Measurements from ENCODE around the gene TMEM266.

Gene TMEM266

DNA sequence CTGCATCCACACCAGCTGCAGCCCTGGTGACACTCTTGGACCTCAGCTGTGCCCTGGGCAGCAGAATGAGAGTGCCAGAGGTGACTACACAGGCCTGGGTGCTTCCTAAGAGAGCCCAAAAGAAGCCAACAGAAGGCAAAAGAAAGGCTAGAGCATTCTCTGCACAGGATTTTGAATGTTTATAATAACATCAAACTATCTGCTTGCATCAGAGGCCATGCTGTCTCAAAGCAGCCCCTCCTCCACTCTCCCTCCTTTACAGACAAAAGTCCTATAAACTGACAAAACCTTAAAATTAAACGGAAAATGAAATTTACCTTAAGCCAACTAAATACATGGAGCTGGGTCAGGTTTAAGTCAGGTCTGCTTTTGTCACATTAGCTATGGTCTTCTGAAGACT, 155.8 kb downstream of the TMEM266 start:
- Mint-ChIP-seq H3K4me1 (peaks cover 6% of the 10 kb centered on the region), H3K36me3 (ENCODE audit: low read depth) (peaks cover 72% of the 10 kb centered on the region), H3K4me3 (no peak overlapping the region), H3K27me3 (ENCODE audit: low read depth) (no peaks in the 10 kb centered on the region), H3K9me3 (peaks cover 8% of the 10 kb centered on the region), H3K27ac (no peak overlapping the region)
- TF ChIP-seq, protein P1, sequence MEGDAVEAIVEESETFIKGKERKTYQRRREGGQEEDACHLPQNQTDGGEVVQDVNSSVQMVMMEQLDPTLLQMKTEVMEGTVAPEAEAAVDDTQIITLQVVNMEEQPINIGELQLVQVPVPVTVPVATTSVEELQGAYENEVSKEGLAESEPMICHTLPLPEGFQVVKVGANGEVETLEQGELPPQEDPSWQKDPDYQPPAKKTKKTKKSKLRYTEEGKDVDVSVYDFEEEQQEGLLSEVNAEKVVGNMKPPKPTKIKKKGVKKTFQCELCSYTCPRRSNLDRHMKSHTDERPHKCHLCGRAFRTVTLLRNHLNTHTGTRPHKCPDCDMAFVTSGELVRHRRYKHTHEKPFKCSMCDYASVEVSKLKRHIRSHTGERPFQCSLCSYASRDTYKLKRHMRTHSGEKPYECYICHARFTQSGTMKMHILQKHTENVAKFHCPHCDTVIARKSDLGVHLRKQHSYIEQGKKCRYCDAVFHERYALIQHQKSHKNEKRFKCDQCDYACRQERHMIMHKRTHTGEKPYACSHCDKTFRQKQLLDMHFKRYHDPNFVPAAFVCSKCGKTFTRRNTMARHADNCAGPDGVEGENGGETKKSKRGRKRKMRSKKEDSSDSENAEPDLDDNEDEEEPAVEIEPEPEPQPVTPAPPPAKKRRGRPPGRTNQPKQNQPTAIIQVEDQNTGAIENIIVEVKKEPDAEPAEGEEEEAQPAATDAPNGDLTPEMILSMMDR (IDR thresholded peaks at IDR 0.05; ENCODE audit: unreplicated experiment in 3 of 3): no peak

DNA sequence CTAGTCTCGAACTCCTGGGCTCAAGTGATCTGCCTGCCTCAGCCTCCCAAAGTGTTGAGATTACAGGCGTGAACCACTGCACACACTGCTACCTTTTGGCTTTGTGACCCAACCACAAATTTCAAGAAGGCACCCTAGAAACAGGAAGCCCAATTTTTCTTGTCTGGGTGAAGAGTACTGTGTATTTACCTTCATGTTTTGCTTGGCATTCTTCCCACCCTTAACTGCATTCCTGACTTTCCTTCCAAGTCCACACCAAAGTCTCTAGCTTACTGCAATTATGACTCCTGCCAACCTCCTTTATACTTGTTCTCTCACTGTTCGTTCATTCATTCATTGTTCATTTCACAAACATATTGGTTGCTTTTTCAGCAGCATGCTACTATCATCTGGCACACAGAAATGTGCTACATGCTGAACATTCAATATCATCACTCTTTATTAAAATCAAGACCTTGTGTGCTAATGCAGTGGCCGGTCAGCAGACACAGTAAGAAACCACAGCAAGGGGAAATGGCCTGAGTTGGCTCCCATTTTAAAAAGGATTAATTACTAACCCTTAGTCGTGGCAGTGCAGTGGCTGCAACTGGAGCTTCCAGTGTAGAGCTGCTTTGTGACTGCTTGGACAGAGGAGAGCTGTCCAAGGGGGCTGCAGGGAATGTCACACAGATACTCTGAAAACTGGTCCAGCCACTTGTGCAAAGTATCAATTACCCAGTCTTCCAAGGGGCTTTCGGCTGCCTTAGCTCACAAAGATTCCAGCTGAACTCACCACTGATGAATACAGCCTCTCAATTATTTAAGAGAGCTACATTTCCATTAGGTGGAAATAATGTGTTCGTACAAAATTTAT, 157.5 kb downstream of the TMEM266 start:
- H3K27me3 Mint-ChIP-seq (ENCODE audit: low read depth): no peaks in the 10 kb centered on the region
- H3K27ac Mint-ChIP-seq: peak overlapping the region; percentile 1 to 48 (median 2)
- TF ChIP-seq, protein P1 (IDR thresholded peaks at IDR 0.05; ENCODE audit: unreplicated experiment in 3 of 3): no peak
- H3K36me3 Mint-ChIP-seq (ENCODE audit: low read depth): peaks cover 67% of the 10 kb centered on the region
- no peak overlapping the region for H3K4me3 Mint-ChIP-seq
- H3K9me3 Mint-ChIP-seq: peaks cover 10% of the 10 kb centered on the region
- H3K4me1 Mint-ChIP-seq: peaks cover 6% of the 10 kb centered on the region

DNA sequence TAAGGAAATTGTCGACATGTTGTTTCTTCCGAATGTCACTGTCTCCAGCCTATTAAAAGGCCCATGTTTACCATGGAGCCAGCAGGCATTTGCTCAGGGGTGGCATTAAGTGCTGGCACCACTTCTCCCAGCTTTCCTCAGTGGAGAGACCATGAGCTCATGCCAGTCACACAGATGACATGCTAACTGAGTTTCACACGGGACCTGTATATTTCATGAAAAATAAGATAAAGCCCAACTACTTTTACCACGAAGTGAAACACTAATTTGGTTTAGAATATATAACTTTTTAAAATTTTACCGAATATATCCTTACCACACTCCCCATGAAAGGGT, 158.1 kb downstream of the TMEM266 start:
- TF ChIP-seq, protein P1 (IDR thresholded peaks at IDR 0.05; ENCODE audit: unreplicated experiment in 3 of 3): no peak
- Mint-ChIP-seq H3K27ac (no peak overlapping the region), H3K4me1 (peaks cover 6% of the 10 kb centered on the region), H3K4me3 (no peak overlapping the region), H3K27me3 (ENCODE audit: low read depth) (no peaks in the 10 kb centered on the region), H3K9me3 (peaks cover 10% of the 10 kb centered on the region), H3K36me3 (ENCODE audit: low read depth) (peaks cover 67% of the 10 kb centered on the region)

DNA sequence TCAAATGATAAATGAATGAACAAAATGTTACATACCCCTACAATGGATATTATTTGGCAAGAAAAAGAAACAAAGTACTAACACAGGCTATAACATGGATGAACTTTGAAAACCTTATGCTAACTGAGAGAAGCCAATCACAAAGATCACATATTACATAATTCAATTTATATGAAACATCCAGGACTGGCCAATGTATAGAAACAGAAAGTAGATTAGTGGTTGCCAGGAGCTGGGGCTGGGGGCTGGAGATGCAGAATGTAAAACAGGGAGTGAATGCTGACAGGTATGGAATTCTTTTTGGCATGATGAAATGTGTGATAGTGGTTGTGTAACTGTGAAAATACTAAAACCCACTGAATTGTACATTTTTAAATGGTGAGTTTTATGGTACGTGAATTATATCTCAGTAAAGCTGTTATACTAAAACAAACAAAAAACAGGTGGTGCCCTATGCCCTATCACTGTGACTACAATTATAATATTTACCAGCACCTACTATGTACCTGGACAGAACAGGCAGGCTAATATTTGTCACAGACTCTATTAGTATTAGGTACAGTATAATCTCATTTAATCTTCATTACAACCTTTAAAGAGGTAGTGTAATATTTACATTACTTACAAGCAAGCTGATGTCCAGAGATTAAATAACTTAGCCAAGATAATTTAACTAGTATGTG, 161.4 kb downstream of the TMEM266 start:
- Mint-ChIP-seq H3K27ac (no peak overlapping the region), H3K36me3 (ENCODE audit: low read depth) (peaks cover 69% of the 10 kb centered on the region), H3K27me3 (ENCODE audit: low read depth) (no peaks in the 10 kb centered on the region), H3K4me1 (peaks cover 6% of the 10 kb centered on the region), H3K9me3 (peaks cover 10% of the 10 kb centered on the region), H3K4me3 (no peak overlapping the region)
- TF ChIP-seq, protein P1 (IDR thresholded peaks at IDR 0.05; ENCODE audit: unreplicated experiment in 3 of 3): no peak

DNA sequence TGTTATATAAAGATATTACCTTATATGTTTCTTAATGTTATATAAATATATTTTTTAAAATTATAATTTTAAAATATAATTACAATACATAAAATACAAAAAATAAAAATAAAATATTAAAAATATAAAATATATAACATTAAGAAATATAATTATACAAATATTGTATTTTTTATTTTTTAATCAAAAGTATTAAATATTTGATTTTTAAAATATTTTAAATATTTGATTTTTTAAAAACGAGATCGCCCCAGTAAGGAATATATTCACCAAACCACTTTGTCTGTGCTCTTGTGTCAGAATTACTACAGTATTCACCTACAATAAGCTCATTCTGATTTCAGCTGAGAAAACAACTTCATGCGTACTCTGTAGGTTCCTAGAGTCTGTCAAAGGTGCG, 162.4 kb downstream of the TMEM266 start:
- TF ChIP-seq, protein P1 (IDR thresholded peaks at IDR 0.05; ENCODE audit: unreplicated experiment in 3 of 3): no peak
- Mint-ChIP-seq H3K4me3 (no peak overlapping the region), H3K9me3 (peaks cover 10% of the 10 kb centered on the region), H3K36me3 (ENCODE audit: low read depth) (peaks cover 63% of the 10 kb centered on the region), H3K27me3 (ENCODE audit: low read depth) (no peaks in the 10 kb centered on the region), H3K27ac (no peak overlapping the region), H3K4me1 (peaks cover 3% of the 10 kb centered on the region)

Measured in nephron (organoid).